GM19035 (cell line): Measurements from ENCODE around the gene RACK1.
A peak's percentile ranks its signal among the peaks of the same experiment; 100 is the strongest.

Experiments used
- ATAC-seq: cut with Tn5 transposase; IDR thresholded peaks from one replicate; pipeline ENCODE4 v1.9.1; 2021; ENCODE audit not compliant: unreplicated experiment

Gene RACK1

DNA sequence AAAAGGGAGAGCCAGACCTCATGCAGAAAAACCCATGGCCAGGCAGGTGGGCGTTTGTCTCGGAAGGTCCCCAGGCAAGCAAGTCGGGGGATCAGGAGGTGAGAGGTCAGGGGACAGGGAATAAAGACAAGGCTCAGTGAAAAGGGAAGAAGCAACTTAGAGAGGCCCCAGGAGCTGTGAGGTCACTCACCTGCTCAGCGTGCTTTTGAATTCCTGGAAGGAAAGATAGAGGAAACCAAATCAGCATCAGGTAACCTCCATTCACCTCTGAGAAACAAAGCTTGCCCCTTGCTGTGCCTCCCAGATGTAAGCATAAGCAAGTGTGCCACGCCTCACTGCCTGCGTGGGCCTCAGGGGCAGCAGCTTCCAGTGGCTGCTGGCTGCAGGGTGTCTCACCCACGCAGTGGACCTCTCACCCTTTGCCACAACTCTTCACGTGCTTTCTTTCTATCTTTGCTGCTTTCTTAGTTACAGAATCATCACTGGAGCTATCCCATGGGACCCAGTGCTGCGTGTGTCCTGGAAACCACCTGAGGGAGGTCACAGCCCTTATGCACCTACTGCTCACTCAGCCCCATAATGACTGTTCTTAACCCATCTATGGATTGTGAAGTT lies 44.7 kb downstream of the RACK1 start:
- ATAC-seq = peak; percentile 66

DNA sequence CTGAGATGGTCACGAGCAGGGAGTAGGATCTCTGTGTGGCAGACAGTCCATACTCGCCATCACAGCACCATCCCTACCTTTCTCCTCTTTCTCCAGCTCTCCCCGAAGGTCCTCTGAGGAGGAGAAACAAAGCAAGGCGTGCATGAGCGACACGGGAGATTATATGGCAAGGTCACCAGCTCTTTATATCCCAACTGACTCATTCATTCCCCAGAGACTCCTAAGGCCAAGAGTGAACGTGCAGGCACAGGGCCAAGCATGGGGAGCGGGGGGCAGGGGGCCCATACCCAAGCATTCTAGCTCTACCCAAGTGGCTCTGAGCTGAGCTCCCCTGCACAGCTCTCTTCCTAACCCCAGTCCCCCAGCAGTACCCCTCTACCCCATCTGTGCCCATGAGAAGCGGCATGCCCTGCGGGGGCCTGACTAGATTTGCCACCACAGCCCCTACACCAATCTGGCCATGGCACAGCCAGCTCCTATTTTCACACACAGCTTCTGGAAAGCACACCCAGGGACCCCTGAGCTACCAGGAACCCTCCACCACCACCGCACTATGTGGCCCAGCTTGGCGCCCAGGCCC lies 45.5 kb downstream of the RACK1 start:
- ATAC-seq = no peak

DNA sequence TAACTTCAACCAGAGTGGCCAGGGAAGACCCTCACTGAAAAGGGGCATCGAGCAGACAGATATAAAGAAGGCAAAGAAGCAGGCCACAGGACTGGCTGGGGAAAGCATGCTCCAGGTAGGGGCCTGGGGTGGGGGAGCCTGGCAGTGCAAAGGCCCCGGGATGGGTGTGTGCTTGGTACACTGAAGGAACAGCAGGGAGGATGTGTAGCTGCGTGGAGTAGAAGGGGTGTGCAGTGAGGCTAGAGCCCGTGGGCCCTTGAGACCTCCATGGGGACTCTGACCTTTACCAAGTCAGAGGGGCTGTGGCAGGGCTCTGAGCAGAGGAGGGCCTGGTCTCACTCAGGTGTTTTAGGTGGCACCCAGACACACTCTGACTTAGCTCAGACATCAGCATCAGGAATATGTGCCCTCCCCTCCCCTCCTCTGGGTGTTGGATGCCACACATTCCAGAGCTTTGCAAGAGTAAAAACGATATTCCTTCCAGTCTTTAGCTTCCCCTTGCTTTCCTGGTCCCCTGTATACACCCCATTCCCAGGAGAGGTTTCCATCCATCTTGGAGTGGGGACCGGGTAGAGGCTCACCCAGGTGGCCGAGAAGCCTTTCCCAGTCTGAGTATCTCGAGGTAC lies 46.3 kb downstream of the RACK1 start:
- no peak for ATAC-seq

DNA sequence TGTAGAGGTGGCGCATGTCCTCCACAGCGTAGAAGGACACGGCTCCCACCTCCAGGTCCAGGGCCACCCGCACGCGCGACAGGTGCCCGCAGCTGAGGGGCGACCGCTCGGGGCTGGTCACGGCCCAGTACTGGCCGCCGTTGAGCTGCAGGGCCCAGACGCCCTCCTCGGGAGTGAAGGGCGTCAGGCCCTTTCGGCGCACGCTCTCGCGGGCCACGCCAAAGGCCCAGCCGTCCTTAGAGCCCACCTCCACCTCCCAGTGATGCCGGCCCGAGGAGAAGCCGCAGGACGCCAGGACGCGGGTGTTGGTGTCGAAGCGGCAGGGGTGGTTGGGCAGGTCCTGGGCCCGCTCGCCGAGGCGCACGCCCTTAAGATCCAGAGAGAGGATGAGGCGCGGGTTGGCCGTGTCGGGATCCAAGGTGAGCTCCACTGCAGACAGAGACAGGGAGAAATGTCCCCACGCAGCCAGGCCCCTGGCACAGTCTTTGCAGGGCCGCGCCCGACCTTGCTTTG lies 48.4 kb downstream of the RACK1 start:
- no peak for ATAC-seq

DNA sequence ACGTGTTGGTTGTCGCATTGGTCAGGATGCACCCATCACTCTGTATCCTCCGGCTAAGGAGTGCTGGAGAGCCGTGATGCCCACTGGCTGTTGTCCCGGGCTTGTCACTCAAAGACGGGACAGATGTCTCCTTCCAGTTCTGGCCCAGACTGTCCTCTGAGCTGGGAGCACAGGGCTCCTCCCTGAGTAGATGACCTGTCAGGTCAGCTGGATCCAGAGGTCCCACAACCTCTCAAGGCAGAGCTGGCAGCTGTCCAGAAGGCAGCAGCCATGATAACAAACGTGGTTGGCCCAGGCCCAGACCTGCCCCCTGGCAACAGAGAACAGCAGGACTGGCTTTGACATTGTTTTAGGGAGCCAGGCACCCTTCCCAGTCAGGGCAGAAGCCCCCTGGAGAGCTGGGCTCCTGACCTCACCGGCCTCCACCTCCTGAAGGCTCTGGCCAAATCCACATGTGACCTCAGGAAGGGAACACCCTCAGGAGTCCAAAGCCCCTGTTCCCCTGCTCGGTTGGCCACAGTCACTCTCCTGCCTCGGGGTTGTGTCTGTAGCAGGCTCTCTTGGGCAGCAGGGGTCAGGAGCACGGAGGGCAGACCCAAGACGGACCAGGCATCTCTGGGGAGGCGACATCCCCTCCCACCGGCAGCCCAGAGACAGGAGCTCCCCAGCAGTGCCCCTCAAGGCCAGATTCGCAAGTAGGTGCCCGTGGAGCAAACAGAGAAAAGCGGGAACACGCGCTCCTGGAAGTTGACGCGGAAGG lies 49.0 kb downstream of the RACK1 start:
- no peak for ATAC-seq

DNA sequence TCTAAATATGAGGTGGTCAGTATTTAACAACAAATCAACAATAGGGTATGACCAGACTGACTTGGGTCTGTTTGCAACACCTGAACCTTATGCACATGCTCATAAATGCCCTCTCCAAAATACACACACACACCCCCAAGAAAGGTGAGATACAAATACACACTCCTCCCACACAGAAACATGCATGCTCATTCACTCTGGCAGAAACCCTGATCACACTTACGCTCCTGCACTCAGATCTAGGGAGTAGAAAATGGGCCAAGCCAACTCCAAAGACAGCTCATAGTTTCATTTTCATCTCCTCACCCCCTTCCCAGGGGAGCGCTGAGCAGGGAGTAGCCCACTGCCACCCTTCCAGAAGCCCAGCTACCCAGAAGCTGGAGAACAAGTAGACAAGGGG lies 50.0 kb downstream of the RACK1 start:
- no peak for ATAC-seq

DNA sequence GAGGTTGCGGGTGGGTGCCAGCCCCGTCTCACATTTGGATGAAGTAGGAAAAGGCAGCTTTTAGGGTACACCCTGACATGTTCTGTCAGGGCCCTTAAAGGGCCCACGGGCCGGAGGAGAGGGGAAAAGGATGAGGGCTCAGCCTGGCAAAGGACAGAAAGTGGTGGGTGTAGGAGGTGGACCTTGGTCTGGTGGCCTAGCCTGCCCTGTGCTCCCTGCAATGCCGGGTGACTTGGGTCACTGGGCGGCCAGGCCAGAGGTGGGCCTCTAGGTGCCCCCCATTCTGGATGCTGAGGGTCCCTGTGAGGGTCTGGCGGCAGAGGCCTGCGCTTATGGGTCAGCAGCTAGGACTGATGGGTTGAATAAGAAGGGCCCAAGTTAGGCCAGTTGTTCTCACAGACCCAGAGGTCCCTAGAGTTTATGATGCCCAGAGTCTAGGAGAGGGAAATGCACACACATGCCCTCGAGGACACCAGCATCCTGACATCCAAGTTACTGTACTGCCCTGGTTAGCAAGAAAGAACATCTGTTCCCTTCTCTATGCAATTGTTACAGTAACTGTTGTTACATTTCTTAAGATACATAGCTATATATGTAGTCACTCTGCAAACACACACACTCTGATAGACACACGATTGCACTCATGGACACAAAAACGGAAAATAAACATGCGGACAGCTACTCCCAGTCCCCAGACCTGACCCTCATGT lies 51.2 kb downstream of the RACK1 start:
- ATAC-seq = no peak

DNA sequence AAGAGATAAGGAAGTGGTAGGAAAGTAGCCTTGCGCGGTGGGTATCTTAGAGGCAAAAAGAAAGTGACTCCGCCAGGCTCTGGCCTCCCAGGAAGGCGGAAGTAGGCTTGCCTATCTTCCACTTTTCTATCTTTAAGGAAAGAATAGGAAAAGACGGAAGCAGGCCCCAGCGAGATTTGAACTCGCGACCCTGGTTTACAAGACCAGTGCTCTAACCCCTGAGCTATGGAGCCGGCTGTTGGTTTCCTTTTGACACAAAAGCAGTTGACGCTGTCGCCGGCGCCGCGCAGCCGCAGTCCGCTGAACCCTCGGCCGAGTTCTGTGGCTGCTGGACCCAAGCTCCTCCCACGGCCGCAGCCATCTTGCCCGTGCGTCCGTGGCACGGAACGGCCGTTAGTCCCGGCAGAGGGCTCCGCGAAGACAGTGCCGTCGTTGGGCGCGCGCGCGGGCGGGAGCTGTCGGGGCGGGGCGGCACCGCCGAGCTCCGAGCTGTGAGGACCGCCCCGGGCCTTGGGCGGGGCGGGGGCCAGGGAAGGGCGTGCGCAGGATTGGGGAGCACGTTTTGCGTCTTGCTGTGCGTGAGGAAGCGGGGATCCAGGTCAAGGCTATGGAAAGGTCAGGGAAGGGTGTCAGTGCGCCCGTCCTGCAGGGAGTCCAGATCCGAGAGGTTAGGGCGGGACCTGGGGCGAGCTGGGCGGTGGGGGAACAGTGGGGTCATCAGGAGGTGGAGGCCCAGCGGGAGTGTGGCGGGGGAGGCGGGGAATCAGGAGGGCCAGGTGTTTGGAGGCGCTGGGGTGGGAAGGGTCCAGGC lies 52.0 kb downstream of the RACK1 start:
- ATAC-seq = peak; percentile 60

DNA sequence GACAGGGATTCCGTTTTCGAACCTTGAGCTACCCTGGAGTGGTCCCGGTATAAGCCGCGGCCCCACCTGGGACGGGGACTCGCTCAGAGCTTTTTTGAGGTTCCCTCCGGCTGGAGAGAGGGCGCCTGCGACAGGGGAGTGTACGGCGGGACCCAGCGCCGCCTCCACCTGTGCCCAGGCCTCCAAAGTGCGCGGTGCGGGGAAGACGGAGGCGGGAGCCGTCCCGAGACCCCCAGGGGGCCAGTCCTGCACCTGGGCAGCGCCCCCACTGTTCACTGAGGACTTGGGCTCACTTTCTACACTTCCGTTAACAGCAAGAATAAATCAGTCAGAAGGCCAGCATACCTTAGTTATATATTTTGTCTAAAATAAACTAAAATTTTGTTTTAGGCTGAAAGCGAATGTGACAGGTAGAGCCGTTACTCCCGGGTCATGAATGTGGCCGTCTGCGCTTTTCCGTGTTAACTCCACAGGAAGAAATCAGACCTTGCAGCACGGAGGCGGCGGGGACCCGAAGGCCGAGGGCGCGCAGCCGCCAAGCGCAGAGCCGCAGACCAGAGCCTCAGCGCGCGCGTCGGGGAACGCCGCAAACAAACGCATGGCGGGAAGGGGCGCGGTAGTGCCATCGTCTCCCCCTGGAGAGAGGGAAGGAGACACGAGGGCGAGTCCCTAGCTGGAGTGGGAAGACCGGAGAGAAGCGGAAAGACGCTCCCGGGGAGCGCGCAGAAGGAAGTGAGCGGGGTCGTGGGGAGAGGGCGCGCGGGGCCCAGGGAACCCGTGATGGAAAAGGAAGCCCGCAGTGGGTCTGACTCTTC lies 52.8 kb downstream of the RACK1 start:
- peak; percentile 6 for ATAC-seq

DNA sequence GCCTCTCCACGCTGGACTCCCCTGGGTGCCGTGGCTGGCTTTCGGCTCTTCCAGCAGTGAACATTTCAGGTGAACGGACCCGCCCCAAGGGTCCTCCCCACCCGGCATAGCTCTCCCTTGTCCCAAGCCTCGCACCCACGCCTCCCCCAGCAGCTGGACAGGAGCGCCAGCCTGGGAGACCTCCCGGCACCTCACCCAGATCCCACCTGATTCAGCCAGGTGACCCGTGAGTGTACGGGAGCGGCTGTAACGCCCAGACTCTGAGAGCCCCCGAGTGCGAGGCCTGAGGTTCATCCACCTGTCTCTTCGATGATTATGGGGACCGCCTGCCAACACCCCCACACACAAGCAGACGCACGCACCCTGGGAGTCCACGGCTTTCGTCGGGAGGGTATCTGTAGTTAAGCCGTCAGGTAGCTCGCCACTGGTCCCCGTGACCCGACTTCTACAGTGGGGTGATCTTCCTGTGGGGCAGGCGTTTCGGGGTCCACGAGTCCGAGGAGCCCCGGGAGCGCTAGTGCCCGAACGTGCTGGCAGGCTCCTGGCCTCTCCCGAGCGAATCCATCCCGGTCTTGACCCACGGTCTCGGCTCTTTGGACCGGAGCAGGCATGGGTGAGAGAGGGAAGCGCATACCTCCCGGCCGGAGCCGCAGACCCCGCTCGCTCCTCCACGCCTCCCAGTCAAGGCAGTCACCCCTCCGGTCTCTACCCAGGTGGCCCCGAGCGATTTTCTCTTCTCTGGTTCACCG lies 53.6 kb downstream of the RACK1 start:
- no peak for ATAC-seq

DNA sequence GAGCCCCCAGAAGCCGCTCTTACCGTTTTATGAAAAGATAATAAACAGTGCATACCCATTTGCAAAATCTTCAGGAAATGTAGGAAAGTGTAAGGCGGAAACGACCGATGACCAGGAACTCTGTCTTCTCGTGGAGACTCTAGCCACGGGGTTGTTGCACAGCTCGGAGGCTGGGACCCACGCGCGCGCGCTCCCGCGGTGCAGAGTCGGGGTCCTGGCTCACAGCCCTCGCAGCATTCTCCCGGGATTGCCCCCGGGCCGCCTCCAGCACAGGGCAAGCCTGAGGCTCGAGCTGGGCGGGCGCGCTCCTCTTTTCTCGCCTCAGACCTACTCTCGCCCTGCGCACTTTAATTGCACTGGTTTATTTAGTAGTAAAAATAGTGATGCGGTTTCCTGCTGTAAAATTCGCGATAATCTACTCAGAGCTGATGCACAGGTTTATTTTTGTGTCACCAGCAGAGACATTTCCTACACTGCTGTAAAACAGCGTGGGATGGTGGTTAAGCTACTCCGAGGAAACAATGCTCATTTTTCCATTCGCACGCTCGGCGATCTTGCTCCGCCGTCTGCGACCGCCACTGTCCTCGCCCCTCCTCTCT lies 54.2 kb downstream of the RACK1 start:
- no peak for ATAC-seq

DNA sequence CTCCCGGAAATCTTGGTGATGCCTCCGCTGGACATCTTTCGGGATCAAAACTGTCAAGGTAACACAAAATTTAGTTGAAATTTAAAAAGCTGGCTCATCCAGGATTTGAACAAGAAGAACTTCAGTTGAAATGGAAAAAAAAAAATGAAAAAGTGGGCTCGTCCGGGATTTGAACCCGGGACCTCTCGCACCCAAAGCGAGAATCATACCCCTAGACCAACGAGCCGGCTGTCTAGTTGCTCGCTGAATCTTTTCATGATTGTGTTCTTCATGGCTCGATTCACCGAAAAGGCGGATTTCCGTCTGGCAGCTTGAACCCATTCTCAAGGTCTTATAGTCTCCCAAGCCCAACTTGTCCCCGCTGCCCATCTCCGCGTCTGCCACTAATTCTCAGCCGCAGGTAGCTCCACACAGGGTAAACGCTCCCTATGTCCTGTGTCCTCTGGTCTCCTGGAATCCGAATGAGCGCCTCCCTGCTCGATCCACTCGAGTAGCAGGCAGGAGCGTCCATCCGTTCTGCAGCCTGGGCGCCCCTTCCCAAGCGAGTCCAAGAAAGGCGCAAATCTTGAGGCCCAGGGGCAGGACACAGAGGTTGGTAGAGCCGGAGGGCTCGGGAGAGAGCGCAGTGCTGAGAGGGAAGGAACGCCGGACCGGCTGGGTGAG lies 54.9 kb downstream of the RACK1 start:
- ATAC-seq = no peak

DNA sequence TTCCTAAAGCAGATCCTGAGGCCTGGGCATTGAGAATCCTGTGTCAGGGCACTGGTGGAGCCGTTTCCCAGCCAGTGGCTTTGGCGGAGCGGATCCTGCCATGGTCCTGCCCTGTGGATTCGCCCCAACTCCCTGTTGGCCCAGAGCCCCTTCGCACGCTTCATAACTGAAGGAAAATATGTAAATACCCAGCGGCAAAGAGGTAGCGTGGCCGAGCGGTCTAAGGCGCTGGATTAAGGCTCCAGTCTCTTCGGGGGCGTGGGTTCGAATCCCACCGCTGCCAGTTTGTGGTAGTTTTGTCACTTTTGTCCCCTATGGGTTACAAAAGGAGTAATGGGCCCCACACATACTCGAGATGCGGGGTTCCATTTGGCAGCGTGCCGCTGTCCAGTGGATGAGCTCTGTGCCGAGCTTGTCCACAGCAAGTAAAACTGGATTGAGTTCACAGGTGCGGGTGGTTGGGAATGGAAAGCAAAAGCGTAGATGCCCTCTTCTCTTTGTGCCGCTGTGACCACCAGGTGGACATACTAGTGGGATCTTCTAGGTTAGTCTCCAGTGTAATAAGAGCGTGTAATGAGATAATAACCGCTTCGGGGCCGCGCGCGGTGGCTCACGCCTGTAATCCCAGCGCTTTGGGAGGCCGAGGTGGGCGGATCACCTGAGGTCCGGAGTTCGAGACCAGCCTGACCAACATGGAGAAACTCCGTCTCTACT lies 56.0 kb downstream of the RACK1 start:
- ATAC-seq = no peak

DNA sequence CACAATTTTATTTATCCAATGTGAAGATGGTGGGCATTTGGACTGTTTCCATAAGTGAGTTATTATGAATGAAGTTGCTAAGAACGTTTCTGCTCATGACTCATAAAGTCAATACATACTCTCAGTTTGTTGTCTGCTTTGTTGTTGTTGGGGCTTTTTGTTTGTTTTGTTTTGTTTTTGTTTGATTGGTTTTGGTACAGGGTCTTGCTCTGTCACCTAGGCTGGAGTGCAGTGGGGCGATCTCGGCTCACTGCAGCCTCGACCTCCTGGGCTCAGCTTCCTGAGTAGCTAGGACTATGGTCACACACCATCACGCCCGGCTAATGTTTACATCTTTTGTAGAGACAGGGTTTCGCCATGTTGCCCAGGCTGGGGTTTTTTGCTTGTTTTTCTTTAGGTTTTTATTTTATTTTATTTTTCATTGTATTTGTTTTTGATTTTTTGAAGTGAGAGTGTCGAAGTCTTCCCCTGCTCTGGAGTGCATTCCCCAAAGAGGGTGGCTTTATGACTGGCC lies 56.7 kb downstream of the RACK1 start:
- ATAC-seq = no peak
